ENCODE data around the gene MAPK10. TPM values are rescaled to one million over a fixed set of nuclear protein-coding genes. Genes with fewer than 3 reads are reported as not detected.

Gene MAPK10
- total RNA-seq, 2 experiments from 2014 or later, result 0.45 TPM; not detected in 1

DNA sequence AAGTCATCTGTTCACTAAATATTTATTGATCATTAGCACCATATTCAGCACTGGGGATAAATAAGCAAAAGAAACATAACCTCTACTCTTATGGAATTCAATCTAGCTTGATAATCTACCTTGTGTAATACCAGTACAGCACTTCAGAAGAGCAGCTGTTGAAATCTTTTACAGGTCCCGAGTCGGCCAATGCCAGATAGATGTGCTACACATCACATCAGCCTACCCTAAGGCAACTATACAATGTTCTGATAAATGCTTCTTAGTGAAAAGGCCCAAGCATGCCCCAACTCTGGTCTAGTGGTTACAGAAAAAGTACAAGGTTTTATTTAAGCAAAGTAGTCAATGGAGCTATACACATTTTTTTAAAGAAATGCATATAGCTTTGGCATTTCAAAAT, 68.7 kb downstream of the MAPK10 start:
- Mint-ChIP-seq H3K4me1 (no peaks in the 10 kb centered on the region), H3K36me3 (ENCODE audit: low read depth) (no peaks in the 10 kb centered on the region), H3K27ac (no peak overlapping the region), H3K27me3 (no peaks in the 10 kb centered on the region), H3K4me3 (no peak overlapping the region), H3K9me3 (no peaks in the 10 kb centered on the region)
- CTCF ChIA-PET, result no interaction called here
- POLR2A ChIA-PET, result no interaction called here
- DNase-seq, result no peak

DNA sequence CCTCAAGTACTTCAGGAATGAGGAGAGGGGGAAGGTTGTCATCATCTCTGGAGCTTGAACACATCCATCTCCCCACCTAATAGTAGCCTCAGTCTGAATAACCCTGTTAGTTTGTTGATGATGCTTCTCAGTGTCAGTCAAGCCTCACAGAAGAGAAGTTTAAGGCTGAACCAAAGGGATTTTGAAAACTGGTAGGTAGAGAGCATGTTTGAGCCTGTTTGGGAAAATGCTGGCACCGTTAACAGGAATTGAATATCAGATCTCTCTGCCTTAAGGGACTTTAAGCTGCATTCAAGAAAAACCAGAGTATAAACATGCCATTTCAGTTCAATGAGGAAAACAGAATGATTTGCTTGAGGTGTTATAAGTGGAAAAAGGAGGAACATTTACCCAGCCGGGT, 73.1 kb downstream of the MAPK10 start:
- DNase-seq, result no peak
- H3K27ac Mint-ChIP-seq, result no peak overlapping the region
- no peak overlapping the region for H3K4me3 Mint-ChIP-seq
- H3K36me3 Mint-ChIP-seq (ENCODE audit: low read depth), result no peaks in the 10 kb centered on the region
- POLR2A ChIA-PET, result no interaction called here
- no peaks in the 10 kb centered on the region for H3K9me3 Mint-ChIP-seq
- H3K27me3 Mint-ChIP-seq, result no peaks in the 10 kb centered on the region
- no peaks in the 10 kb centered on the region for H3K4me1 Mint-ChIP-seq
- CTCF ChIA-PET, result no interaction called here

DNA sequence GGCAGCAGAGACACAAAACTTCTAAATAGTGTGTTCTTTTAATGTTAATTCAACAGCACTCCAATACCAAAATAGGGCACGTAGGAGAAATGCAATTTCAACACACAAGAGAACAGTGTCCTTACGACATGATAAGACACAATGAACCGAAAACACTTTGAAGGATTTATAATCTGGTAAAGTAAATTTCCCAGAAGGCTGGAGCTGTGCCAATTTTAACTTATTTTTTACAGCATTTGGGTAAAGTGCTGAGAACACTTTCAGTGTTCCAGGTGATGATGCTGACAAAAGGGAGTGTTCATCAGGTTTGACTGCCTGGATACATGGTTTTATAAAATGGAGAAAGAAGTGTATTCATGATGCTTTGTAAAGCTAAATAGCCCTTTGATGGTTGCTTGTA, 76.5 kb downstream of the MAPK10 start:
- H3K36me3 Mint-ChIP-seq (ENCODE audit: low read depth), result no peaks in the 10 kb centered on the region
- H3K4me1 Mint-ChIP-seq, result no peaks in the 10 kb centered on the region

DNA sequence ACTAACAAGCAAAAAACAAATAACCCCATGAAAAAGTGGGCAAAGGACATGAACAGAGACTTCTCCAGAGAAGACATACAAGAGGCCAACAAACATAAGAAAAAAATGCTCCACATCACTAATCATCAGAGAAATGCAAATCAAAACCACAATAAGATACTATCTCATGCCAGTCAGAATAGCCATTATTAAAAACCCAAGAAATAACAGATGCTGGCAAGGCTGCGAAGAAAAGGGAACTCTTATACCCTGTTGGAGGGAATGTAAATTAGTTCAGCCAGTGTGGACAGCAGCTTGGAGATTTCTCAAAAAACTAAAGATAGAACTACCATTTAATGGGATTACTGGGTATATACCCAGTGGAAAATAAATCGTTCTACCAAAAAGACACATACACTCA, 79.6 kb downstream of the MAPK10 start:
- CTCF ChIA-PET, result no interaction called here
- no peaks in the 10 kb centered on the region for H3K4me1 Mint-ChIP-seq
- H3K9me3 Mint-ChIP-seq, result no peaks in the 10 kb centered on the region
- H3K36me3 Mint-ChIP-seq (ENCODE audit: low read depth), result no peaks in the 10 kb centered on the region
- H3K4me3 Mint-ChIP-seq, result no peak overlapping the region
- POLR2A ChIA-PET, result no interaction called here
- no peak for DNase-seq
- H3K27me3 Mint-ChIP-seq, result no peaks in the 10 kb centered on the region
- no peak overlapping the region for H3K27ac Mint-ChIP-seq

More for the DNA sequence above, 76.5 kb downstream of the MAPK10 start:
- no peaks in the 10 kb centered on the region for H3K27me3 Mint-ChIP-seq
- no peak for DNase-seq
- no peak overlapping the region for H3K4me3 Mint-ChIP-seq
- POLR2A ChIA-PET, result no interaction called here
- H3K27ac Mint-ChIP-seq, result no peak overlapping the region
- CTCF ChIA-PET, result interaction anchor here (0.6 kb wide), 1 partner anchor 13 kb away, joined by 4 read pairs; no protein-coding TSS in a partner anchor
- no peaks in the 10 kb centered on the region for H3K9me3 Mint-ChIP-seq

DNA sequence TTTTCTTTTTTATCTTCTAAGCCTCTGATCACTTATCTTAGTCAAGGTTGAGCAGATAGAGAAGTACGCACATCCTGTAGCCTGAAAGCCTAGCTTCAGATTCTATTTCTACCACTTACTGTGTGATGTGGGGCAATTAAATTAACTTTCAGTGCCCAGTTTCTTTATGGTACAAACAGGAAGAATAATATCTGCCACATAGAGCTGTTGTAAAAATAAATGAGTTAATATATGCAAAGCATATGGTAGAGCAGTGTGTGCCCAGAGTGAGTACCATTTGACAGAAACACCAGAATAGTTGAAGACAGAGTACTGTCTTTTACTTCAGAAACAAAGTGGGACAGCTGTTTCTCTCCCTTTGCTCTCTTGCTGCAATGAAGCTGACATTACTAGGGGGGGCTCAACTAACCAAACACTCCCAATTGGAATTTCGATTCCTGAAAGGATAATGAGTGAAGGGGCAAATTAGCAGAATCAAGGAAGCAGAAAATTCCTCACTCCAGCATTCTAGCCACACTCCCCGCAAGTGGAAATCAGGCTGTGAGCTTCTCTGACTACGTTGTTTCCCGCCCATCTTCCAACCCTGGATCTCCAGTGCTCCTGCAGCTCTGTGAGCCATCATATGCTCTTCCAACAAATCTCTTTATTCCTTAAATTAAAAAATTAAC, 80.4 kb downstream of the MAPK10 start:
- Mint-ChIP-seq H3K4me1 (no peaks in the 10 kb centered on the region), H3K36me3 (ENCODE audit: low read depth) (no peaks in the 10 kb centered on the region), H3K4me3 (no peak overlapping the region), H3K27me3 (no peaks in the 10 kb centered on the region), H3K27ac (no peak overlapping the region), H3K9me3 (no peaks in the 10 kb centered on the region)
- CTCF ChIA-PET, result no interaction called here
- POLR2A ChIA-PET, result no interaction called here
- DNase-seq, result no peak

DNA sequence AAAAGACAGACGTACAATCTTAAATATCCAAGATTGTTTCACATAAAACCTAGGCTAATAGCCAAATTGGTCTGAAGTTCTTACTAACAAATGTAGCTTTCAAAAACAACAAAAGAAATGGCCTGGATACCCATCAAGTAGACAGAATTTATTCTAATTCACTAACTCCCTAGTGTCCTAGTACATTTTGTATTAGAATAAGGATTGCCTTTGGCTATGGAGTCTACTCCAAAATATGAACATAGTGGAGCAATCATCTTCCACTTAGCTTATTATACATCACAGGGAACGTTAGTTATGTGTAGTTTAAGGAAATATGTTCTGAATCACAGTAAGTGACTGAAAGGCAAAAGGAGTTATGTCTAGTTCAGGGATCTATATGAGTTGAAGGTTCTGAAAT, 81.7 kb downstream of the MAPK10 start:
- ChIA-PET CTCF (no interaction called here), POLR2A (no interaction called here)
- no peaks in the 10 kb centered on the region for H3K9me3 Mint-ChIP-seq
- H3K27me3 Mint-ChIP-seq, result no peaks in the 10 kb centered on the region
- H3K4me1 Mint-ChIP-seq, result no peaks in the 10 kb centered on the region
- H3K27ac Mint-ChIP-seq, result no peak overlapping the region
- no peak for DNase-seq
- H3K4me3 Mint-ChIP-seq, result no peak overlapping the region
- H3K36me3 Mint-ChIP-seq (ENCODE audit: low read depth), result no peaks in the 10 kb centered on the region

DNA sequence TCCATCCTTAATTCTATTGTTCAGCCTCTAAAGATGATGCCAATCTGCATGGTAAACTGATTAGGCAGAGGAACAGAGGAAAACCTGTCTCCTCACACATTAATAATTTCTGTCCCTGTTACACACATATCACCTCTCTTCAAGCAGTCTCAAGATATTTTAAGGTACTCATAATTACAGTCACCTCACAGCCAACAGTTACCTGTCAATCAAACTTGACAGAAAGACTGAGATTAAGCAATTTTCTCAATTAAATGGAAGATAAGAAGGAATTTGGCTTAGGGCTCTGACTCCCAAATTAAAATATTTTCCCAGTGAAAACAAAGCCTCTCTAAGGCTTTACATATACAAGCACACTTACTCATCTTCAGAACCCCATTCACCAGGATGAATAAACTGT, 85.2 kb downstream of the MAPK10 start:
- no peaks in the 10 kb centered on the region for H3K4me1 Mint-ChIP-seq
- H3K9me3 Mint-ChIP-seq, result no peaks in the 10 kb centered on the region
- H3K27me3 Mint-ChIP-seq, result no peaks in the 10 kb centered on the region
- no peak overlapping the region for H3K4me3 Mint-ChIP-seq
- no peaks in the 10 kb centered on the region for H3K36me3 Mint-ChIP-seq (ENCODE audit: low read depth)
- CTCF ChIA-PET, result no interaction called here
- DNase-seq, result no peak
- POLR2A ChIA-PET, result no interaction called here
- no peak overlapping the region for H3K27ac Mint-ChIP-seq

DNA sequence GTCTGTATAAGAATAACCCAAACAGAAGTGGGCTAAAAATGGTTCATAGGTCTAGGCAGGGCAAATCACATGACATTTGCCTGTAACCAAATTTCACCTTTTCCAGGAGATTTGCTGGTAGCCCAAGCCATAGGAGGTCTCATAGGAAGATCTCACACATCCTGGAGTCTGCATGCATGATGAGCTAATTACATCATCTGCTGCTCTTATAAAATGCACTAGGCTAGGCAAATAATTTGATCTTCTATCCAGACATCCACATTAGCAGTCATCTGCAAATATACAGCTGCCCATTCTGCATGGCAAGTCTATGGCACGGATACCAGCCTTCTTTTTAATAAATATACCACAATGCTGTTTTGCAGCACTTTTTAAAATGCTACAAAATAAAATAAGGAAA, 87.2 kb downstream of the MAPK10 start:
- Mint-ChIP-seq H3K27ac (no peak overlapping the region), H3K4me3 (no peak overlapping the region), H3K36me3 (ENCODE audit: low read depth) (no peaks in the 10 kb centered on the region), H3K27me3 (no peaks in the 10 kb centered on the region), H3K4me1 (no peaks in the 10 kb centered on the region), H3K9me3 (no peaks in the 10 kb centered on the region)
- POLR2A ChIA-PET, result no interaction called here
- no peak for DNase-seq
- CTCF ChIA-PET, result no interaction called here

DNA sequence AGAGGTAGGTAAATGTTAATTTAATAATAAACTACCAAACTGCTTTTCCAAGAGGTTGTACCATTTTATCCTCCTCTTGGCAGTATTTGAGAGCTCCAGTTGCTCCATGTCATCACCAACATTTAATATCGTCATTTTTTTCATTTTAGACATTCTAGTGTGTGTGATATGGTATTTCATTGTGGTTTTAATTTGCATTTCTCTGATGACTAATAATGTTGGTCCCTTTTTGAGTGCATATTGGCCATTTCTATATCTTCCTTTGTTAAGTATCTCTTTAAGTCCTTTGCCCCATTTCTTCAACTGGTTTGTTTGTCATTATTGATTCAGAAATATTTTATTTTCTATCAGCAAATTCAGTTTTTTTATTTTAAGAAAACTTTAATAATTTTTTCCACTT, 88.8 kb downstream of the MAPK10 start:
- Mint-ChIP-seq H3K27me3 (no peaks in the 10 kb centered on the region), H3K27ac (no peak overlapping the region), H3K4me3 (no peak overlapping the region), H3K9me3 (no peaks in the 10 kb centered on the region), H3K4me1 (no peaks in the 10 kb centered on the region), H3K36me3 (ENCODE audit: low read depth) (no peaks in the 10 kb centered on the region)
- CTCF ChIA-PET, result no interaction called here
- DNase-seq, result no peak
- POLR2A ChIA-PET, result no interaction called here

DNA sequence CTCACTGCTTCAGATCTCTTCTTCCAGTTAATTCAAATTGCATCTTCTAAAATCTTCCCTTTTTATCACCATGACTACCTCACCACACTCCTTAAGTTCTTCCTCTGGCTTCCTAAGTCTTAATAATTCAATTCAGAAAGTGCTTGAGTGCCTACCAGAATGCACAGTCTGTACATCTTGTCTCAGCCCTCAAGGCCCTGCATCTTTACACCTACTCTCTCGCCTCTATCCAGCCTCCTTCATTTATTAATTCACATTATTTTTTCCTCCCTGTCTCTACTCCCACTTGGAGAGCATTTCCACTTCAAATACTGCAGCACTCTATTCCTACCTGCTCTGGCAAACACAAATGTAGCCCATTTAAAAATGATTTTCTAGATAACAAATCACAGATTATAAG, 90.5 kb downstream of the MAPK10 start:
- H3K4me1 Mint-ChIP-seq, result no peaks in the 10 kb centered on the region
- H3K4me3 Mint-ChIP-seq, result no peak overlapping the region
- H3K36me3 Mint-ChIP-seq (ENCODE audit: low read depth), result no peaks in the 10 kb centered on the region
- CTCF ChIA-PET, result no interaction called here
- no peak overlapping the region for H3K27ac Mint-ChIP-seq
- DNase-seq, result no peak
- no peaks in the 10 kb centered on the region for H3K27me3 Mint-ChIP-seq
- POLR2A ChIA-PET, result no interaction called here
- H3K9me3 Mint-ChIP-seq, result no peaks in the 10 kb centered on the region

DNA sequence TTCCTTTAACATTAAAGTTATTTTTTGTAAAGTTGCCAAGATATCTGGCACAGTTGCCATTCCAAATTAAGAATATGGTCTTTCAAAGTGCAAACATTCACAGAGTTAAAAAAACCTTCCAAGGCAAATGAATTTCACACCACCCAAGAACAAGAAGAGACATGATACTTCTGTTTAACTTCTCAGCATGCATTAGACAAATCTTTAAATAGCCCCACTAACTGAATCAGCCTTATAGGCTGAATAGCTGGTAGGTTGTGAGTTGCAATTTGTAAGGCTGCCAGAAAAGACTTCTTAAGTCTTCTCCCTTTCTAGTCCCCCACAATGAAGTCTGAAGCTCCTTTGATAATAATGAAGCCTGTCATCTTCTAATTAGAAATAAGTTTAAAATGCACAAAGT, 95.6 kb downstream of the MAPK10 start:
- POLR2A ChIA-PET, result no interaction called here
- no peaks in the 10 kb centered on the region for H3K4me1 Mint-ChIP-seq
- no peaks in the 10 kb centered on the region for H3K27me3 Mint-ChIP-seq
- no peaks in the 10 kb centered on the region for H3K9me3 Mint-ChIP-seq
- CTCF ChIA-PET, result no interaction called here
- H3K27ac Mint-ChIP-seq, result no peak overlapping the region
- no peak for DNase-seq
- no peak overlapping the region for H3K4me3 Mint-ChIP-seq
- H3K36me3 Mint-ChIP-seq (ENCODE audit: low read depth), result no peaks in the 10 kb centered on the region

DNA sequence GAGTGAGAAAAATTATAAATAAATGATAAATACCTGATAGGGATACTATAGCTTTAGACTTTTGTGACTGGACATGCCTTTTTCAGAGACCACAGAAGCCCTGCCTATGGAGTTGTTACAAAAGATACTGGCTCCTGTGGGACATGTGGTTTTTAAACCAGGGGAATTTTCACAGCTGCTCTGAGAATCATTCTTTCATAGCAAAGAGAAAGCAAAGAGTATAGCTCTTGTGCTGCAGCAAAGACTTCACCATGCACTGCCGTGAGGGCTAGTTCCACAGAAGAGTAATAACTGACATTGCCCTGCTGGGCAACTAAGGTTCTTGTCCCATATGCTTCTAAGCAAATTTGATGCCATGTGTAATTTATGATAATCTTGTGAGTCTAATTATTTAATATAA, 98.2 kb downstream of the MAPK10 start:
- no peaks in the 10 kb centered on the region for H3K9me3 Mint-ChIP-seq
- POLR2A ChIA-PET, result no interaction called here
- DNase-seq, result no peak
- no peaks in the 10 kb centered on the region for H3K27me3 Mint-ChIP-seq
- no peak overlapping the region for H3K4me3 Mint-ChIP-seq
- H3K4me1 Mint-ChIP-seq, result no peaks in the 10 kb centered on the region
- no peaks in the 10 kb centered on the region for H3K36me3 Mint-ChIP-seq (ENCODE audit: low read depth)
- no peak overlapping the region for H3K27ac Mint-ChIP-seq
- CTCF ChIA-PET, result no interaction called here

DNA sequence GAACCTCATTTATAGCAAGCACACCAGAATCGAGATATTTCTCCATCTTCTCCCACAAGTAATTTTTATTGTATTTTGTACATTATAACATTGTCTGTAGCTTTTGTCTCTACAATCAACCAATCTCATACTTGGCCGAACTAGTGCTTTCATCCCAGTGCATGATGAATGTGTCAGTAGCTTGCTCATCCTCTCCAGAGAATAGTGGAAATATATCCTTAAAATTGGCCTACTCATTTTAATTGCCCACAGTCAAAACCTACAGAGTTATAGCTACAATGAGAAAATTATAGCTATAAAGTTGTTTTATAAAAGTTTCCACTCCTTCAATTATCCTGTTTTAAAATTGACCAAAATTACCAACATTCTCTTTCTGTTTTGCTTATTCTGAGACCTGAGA, 103.8 kb downstream of the MAPK10 start:
- ChIA-PET CTCF (no interaction called here), POLR2A (no interaction called here)
- Mint-ChIP-seq H3K4me3 (no peak overlapping the region), H3K36me3 (ENCODE audit: low read depth) (no peaks in the 10 kb centered on the region), H3K9me3 (no peaks in the 10 kb centered on the region), H3K27ac (no peak overlapping the region), H3K27me3 (no peaks in the 10 kb centered on the region), H3K4me1 (no peaks in the 10 kb centered on the region)
- no peak for DNase-seq

DNA sequence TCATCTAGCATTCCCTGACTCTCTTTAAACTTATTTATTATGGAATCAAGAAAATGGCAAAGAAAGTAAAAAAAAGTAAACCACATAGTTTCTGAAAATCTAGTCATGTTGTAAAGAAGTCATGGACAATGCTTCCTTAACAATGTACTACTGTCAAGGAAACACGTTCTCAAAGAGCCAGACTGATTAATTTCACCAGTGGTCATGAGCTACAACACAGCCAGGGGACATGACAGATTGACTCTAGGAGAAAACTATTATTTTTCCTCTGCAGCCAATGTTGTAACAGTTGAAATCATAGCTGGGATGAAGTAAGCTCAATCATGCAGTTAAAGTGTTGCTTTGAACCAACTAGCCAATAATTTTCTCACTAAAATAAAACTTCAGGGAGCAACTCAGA, 109.2 kb downstream of the MAPK10 start:
- H3K27ac Mint-ChIP-seq, result no peak overlapping the region
- H3K4me1 Mint-ChIP-seq, result no peaks in the 10 kb centered on the region
- H3K27me3 Mint-ChIP-seq, result no peaks in the 10 kb centered on the region
- DNase-seq, result no peak
- POLR2A ChIA-PET, result no interaction called here
- H3K36me3 Mint-ChIP-seq (ENCODE audit: low read depth), result no peaks in the 10 kb centered on the region
- no peak overlapping the region for H3K4me3 Mint-ChIP-seq
- CTCF ChIA-PET, result no interaction called here
- no peaks in the 10 kb centered on the region for H3K9me3 Mint-ChIP-seq

DNA sequence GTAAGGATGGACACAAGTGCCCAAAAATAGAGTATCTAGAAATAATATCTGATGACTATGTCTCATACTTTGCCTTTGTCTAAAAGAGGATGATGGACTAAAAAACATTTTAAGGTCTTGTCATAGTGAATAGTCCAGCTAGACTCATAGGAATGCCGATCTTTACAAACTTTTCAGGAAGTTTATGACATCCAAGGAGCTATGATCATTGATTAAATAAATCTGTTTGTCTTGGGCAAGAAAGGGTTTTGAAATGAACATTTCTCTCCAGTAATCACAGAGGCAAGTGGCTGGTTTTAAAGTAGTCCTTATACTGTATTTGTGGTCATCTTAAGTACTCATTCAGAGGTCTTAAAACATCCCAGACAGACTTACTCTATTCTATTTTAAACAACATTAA, 109.8 kb downstream of the MAPK10 start:
- Mint-ChIP-seq H3K27me3 (no peaks in the 10 kb centered on the region), H3K4me1 (no peaks in the 10 kb centered on the region), H3K27ac (no peak overlapping the region), H3K36me3 (ENCODE audit: low read depth) (no peaks in the 10 kb centered on the region), H3K4me3 (no peak overlapping the region), H3K9me3 (no peaks in the 10 kb centered on the region)
- POLR2A ChIA-PET, result no interaction called here
- no peak for DNase-seq
- CTCF ChIA-PET, result no interaction called here

All from activated CD4-positive, alpha-beta memory T cell treated with anti-CD3 and anti-CD28 coated beads, Interleukin-2, amount 10 ng/mL, durations not matched to agents 7 days and 5 days (primary cell).